ENCODE results near the gene CAND2.

CAND2 gene

DNA sequence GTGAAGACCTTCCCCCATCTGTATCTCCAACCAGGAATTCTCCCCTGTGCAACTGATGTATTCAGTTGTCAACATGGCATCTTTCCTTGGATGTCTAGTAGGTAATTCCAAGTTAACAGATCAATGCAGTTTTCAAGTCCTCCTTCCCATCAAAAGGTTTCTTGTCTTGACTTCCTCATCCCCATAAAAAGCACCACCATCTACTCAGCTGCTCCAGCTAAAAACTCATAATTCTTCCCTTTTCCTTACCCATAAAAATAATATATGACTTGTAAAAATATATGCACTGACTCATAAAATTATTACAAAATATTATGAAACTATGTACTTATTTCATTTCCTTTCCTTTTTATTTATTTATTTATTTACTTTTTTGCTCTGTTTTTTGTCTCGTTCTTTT lies 5.0 kb upstream of the CAND2 start:
- Histone ChIP-seq H3K27me3 (ENCODE audit: control insufficient read depth in 1 of 2, insufficient read depth in 2 of 2, low read length in 2 of 2) (no peaks in the 10 kb centered on the region), H3K36me3 (ENCODE audit: insufficient read depth, low read length) (no peaks in the 10 kb centered on the region), H3K4me1 (ENCODE audit: insufficient read depth, low read length) (peaks cover 4% of the 10 kb centered on the region), H3K9me3 (ENCODE audit: low read length) (no peaks in the 10 kb centered on the region), H3K4me3 (ENCODE audit: low read depth in 1 of 2, low read length in 2 of 2) (no peak overlapping the region), H3K27ac (ENCODE audit: low read depth, low read length) (no peak overlapping the region), H3K9ac (ENCODE audit: low read length) (no peak overlapping the region)

- H3K27me3 ChIP-seq (ENCODE audit: control insufficient read depth in 1 of 2, insufficient read depth in 2 of 2, low read length in 2 of 2): no peaks in the 10 kb centered on the region
- peaks cover 13% of the 10 kb centered on the region for H3K4me1 ChIP-seq (ENCODE audit: insufficient read depth, low read length)
- H3K4me3 ChIP-seq (ENCODE audit: low read depth in 1 of 2, low read length in 2 of 2): no peak overlapping the region
- H3K9me3 ChIP-seq (ENCODE audit: low read length): no peaks in the 10 kb centered on the region
- H3K27ac ChIP-seq (ENCODE audit: low read depth, low read length): no peak overlapping the region
- no peaks in the 10 kb centered on the region for H3K36me3 ChIP-seq (ENCODE audit: insufficient read depth, low read length)
- no peak overlapping the region for H3K9ac ChIP-seq (ENCODE audit: low read length)
Observed at GRCh38 chr3:12793701-12794100, 2.8 kb upstream of the CAND2 start.

GRCh38 chr3:12797124-12797891 lies 828 bp downstream of the CAND2 start:
- Histone ChIP-seq H3K4me1 (ENCODE audit: insufficient read depth, low read length) (peaks cover 13% of the 10 kb centered on the region), H3K36me3 (ENCODE audit: insufficient read depth, low read length) (no peaks in the 10 kb centered on the region), H3K9ac (ENCODE audit: low read length) (peak overlapping the region; percentile 19), H3K27me3 (ENCODE audit: control insufficient read depth in 1 of 2, insufficient read depth in 2 of 2, low read length in 2 of 2) (no peaks in the 10 kb centered on the region), H3K9me3 (ENCODE audit: low read length) (no peaks in the 10 kb centered on the region), H3K27ac (ENCODE audit: low read depth, low read length) (peak overlapping the region; percentile 93), H3K4me3 (ENCODE audit: low read depth in 1 of 2, low read length in 2 of 2) (peak overlapping the region in 1 of 2 donors; percentile 70)

GRCh38 chr3:12797892-12798558 lies 1.5 kb downstream of the CAND2 start:
- H3K36me3 ChIP-seq (ENCODE audit: insufficient read depth, low read length): no peaks in the 10 kb centered on the region
- H3K4me1 ChIP-seq (ENCODE audit: insufficient read depth, low read length): peaks cover 13% of the 10 kb centered on the region
- H3K27me3 ChIP-seq (ENCODE audit: control insufficient read depth in 1 of 2, insufficient read depth in 2 of 2, low read length in 2 of 2): no peaks in the 10 kb centered on the region
- H3K9ac ChIP-seq (ENCODE audit: low read length): no peak overlapping the region
- H3K27ac ChIP-seq (ENCODE audit: low read depth, low read length): no peak overlapping the region
- no peak overlapping the region for H3K4me3 ChIP-seq (ENCODE audit: low read depth in 1 of 2, low read length in 2 of 2)
- H3K9me3 ChIP-seq (ENCODE audit: low read length): no peaks in the 10 kb centered on the region

- Histone ChIP-seq H3K9ac (ENCODE audit: low read length) (no peak overlapping the region), H3K4me3 (ENCODE audit: low read depth in 1 of 2, low read length in 2 of 2) (no peak overlapping the region), H3K4me1 (ENCODE audit: insufficient read depth, low read length) (peaks cover 13% of the 10 kb centered on the region), H3K36me3 (ENCODE audit: insufficient read depth, low read length) (peaks cover 4% of the 10 kb centered on the region), H3K27me3 (ENCODE audit: control insufficient read depth in 1 of 2, insufficient read depth in 2 of 2, low read length in 2 of 2) (no peaks in the 10 kb centered on the region), H3K9me3 (ENCODE audit: low read length) (no peaks in the 10 kb centered on the region), H3K27ac (ENCODE audit: low read depth, low read length) (no peak overlapping the region)
Observed at GRCh38 chr3:12798559-12799179, 2.2 kb downstream of the CAND2 start.

- Histone ChIP-seq H3K4me3 (ENCODE audit: low read depth in 1 of 2, low read length in 2 of 2) (no peak overlapping the region), H3K27ac (ENCODE audit: low read depth, low read length) (no peak overlapping the region), H3K9ac (ENCODE audit: low read length) (no peak overlapping the region)
Observed at GRCh38 chr3:12799525-12800440, 3.3 kb downstream of the CAND2 start.

GRCh38 chr3:12803371-12803770 lies 6.9 kb downstream of the CAND2 start:
- Histone ChIP-seq H3K27me3 (ENCODE audit: control insufficient read depth in 1 of 2, insufficient read depth in 2 of 2, low read length in 2 of 2) (no peaks in the 10 kb centered on the region), H3K9me3 (ENCODE audit: low read length) (no peaks in the 10 kb centered on the region), H3K4me3 (ENCODE audit: low read depth in 1 of 2, low read length in 2 of 2) (no peak overlapping the region), H3K9ac (ENCODE audit: low read length) (no peak overlapping the region), H3K36me3 (ENCODE audit: insufficient read depth, low read length) (peaks cover 30% of the 10 kb centered on the region), H3K4me1 (ENCODE audit: insufficient read depth, low read length) (no peaks in the 10 kb centered on the region), H3K27ac (ENCODE audit: low read depth, low read length) (no peak overlapping the region)

More at GRCh38 chr3:12799525-12800440, 3.3 kb downstream of the CAND2 start:
- no peaks in the 10 kb centered on the region for H3K27me3 ChIP-seq (ENCODE audit: control insufficient read depth in 1 of 2, insufficient read depth in 2 of 2, low read length in 2 of 2)
- peaks cover 13% of the 10 kb centered on the region for H3K4me1 ChIP-seq (ENCODE audit: insufficient read depth, low read length)
- H3K9me3 ChIP-seq (ENCODE audit: low read length): no peaks in the 10 kb centered on the region
- H3K36me3 ChIP-seq (ENCODE audit: insufficient read depth, low read length): peaks cover 13% of the 10 kb centered on the region

GRCh38 chr3:12807066-12807465 lies 10.6 kb downstream of the CAND2 start:
- Histone ChIP-seq H3K9ac (ENCODE audit: low read length) (no peak overlapping the region), H3K4me1 (ENCODE audit: insufficient read depth, low read length) (peaks cover 13% of the 10 kb centered on the region), H3K27me3 (ENCODE audit: control insufficient read depth in 1 of 2, insufficient read depth in 2 of 2, low read length in 2 of 2) (no peaks in the 10 kb centered on the region), H3K36me3 (ENCODE audit: insufficient read depth, low read length) (peaks cover 30% of the 10 kb centered on the region), H3K27ac (ENCODE audit: low read depth, low read length) (no peak overlapping the region), H3K9me3 (ENCODE audit: low read length) (no peaks in the 10 kb centered on the region), H3K4me3 (ENCODE audit: low read depth in 1 of 2, low read length in 2 of 2) (no peak overlapping the region)

GRCh38 chr3:12807601-12808359 lies 11.3 kb downstream of the CAND2 start:
- no peaks in the 10 kb centered on the region for H3K27me3 ChIP-seq (ENCODE audit: control insufficient read depth in 1 of 2, insufficient read depth in 2 of 2, low read length in 2 of 2)
- peaks cover 13% of the 10 kb centered on the region for H3K4me1 ChIP-seq (ENCODE audit: insufficient read depth, low read length)
- H3K27ac ChIP-seq (ENCODE audit: low read depth, low read length): no peak overlapping the region
- H3K9ac ChIP-seq (ENCODE audit: low read length): no peak overlapping the region
- no peak overlapping the region for H3K4me3 ChIP-seq (ENCODE audit: low read depth in 1 of 2, low read length in 2 of 2)
- H3K36me3 ChIP-seq (ENCODE audit: insufficient read depth, low read length): peaks cover 30% of the 10 kb centered on the region
- no peaks in the 10 kb centered on the region for H3K9me3 ChIP-seq (ENCODE audit: low read length)

- Histone ChIP-seq H3K9ac (ENCODE audit: low read length) (no peak overlapping the region), H3K27ac (ENCODE audit: low read depth, low read length) (no peak overlapping the region)
Observed at GRCh38 chr3:12808587-12808986, 12.1 kb downstream of the CAND2 start.

More at GRCh38 chr3:12808587-12808986, 12.1 kb downstream of the CAND2 start:
- H3K4me1 ChIP-seq (ENCODE audit: insufficient read depth, low read length): peaks cover 13% of the 10 kb centered on the region
- no peak overlapping the region for H3K4me3 ChIP-seq (ENCODE audit: low read depth in 1 of 2, low read length in 2 of 2)
- no peaks in the 10 kb centered on the region for H3K9me3 ChIP-seq (ENCODE audit: low read length)
- peaks cover 33% of the 10 kb centered on the region for H3K36me3 ChIP-seq (ENCODE audit: insufficient read depth, low read length)
- no peaks in the 10 kb centered on the region for H3K27me3 ChIP-seq (ENCODE audit: control insufficient read depth in 1 of 2, insufficient read depth in 2 of 2, low read length in 2 of 2)
